ENCODE measurements around the gene FLT1.

FLT1 gene

GRCh38 chr13:28396053-28396452 is 98.9 kb downstream of the FLT1 start:
- in situ Hi-C loops (cut with MboI; ENCODE audit: low sequenced_read_pairs) = no loop called here

- in situ Hi-C loops (cut with MboI; ENCODE audit: low sequenced_read_pairs) = no loop called here
Observed at GRCh38 chr13:28394422-28394821, 100.5 kb downstream of the FLT1 start.

- in situ Hi-C loops (cut with MboI; ENCODE audit: low sequenced_read_pairs) = no loop called here
Observed at GRCh38 chr13:28392896-28393505, 101.9 kb downstream of the FLT1 start.

GRCh38 chr13:28392428-28392827 is 102.5 kb downstream of the FLT1 start:
- in situ Hi-C loops (cut with MboI; ENCODE audit: low sequenced_read_pairs) = no loop called here

GRCh38 chr13:28387740-28388501 is 107.0 kb downstream of the FLT1 start:
- in situ Hi-C loops (cut with MboI; ENCODE audit: low sequenced_read_pairs) = no loop called here

- in situ Hi-C loops (cut with MboI; ENCODE audit: low sequenced_read_pairs) = no loop called here
Observed at GRCh38 chr13:28385362-28385761, 109.6 kb downstream of the FLT1 start.

- in situ Hi-C loops (cut with MboI; ENCODE audit: low sequenced_read_pairs) = no loop called here
Observed at GRCh38 chr13:28384789-28385188, 110.1 kb downstream of the FLT1 start.

GRCh38 chr13:28380319-28380718 is 114.6 kb downstream of the FLT1 start:
- in situ Hi-C loops (cut with MboI; ENCODE audit: low sequenced_read_pairs) = no loop called here

- in situ Hi-C loops (cut with MboI; ENCODE audit: low sequenced_read_pairs) = no loop called here
Observed at GRCh38 chr13:28379371-28380083, 115.4 kb downstream of the FLT1 start.

GRCh38 chr13:28376604-28377003 is 118.3 kb downstream of the FLT1 start:
- in situ Hi-C loops (cut with MboI; ENCODE audit: low sequenced_read_pairs) = no loop called here

- in situ Hi-C loops (cut with MboI; ENCODE audit: low sequenced_read_pairs) = no loop called here
Observed at GRCh38 chr13:28375250-28375930, 119.5 kb downstream of the FLT1 start.

GRCh38 chr13:28373810-28374209 is 121.1 kb downstream of the FLT1 start:
- in situ Hi-C loops (cut with MboI; ENCODE audit: low sequenced_read_pairs) = no loop called here

GRCh38 chr13:28370448-28370847 is 124.5 kb downstream of the FLT1 start:
- in situ Hi-C loops (cut with MboI; ENCODE audit: low sequenced_read_pairs) = no loop called here

- in situ Hi-C loops (cut with MboI; ENCODE audit: low sequenced_read_pairs) = no loop called here
Observed at GRCh38 chr13:28358708-28359107, 136.2 kb downstream of the FLT1 start.

GRCh38 chr13:28357911-28358433 is 137.0 kb downstream of the FLT1 start:
- in situ Hi-C loops (cut with MboI; ENCODE audit: low sequenced_read_pairs) = no loop called here

GRCh38 chr13:28357247-28357825 is 137.6 kb downstream of the FLT1 start:
- in situ Hi-C loops (cut with MboI; ENCODE audit: low sequenced_read_pairs) = no loop called here

GRCh38 chr13:28356561-28357021 is 138.3 kb downstream of the FLT1 start:
- in situ Hi-C loops (cut with MboI; ENCODE audit: low sequenced_read_pairs) = no loop called here

- in situ Hi-C loops (cut with MboI; ENCODE audit: low sequenced_read_pairs) = no loop called here
Observed at GRCh38 chr13:28355822-28356371, 139.0 kb downstream of the FLT1 start.

GRCh38 chr13:28355046-28355821 is 139.7 kb downstream of the FLT1 start:
- in situ Hi-C loops (cut with MboI; ENCODE audit: low sequenced_read_pairs) = no loop called here

- in situ Hi-C loops (cut with MboI; ENCODE audit: low sequenced_read_pairs) = no loop called here
Observed at GRCh38 chr13:28353679-28354078, 141.2 kb downstream of the FLT1 start.

Data from hTERT RPE-1 (cell line).